Measurements from ENCODE around the gene DMD. TPM values are rescaled to one million over a fixed set of nuclear protein-coding genes. Genes with fewer than 3 reads are reported as not detected.
"Not testable (repeated sequence)": the region's sequence is repeated elsewhere in the genome, so short reads cannot be mapped to it uniquely, and the experiment has no call there.

Gene DMD
- total RNA-seq, 1 donor from 2014 or later, result 9.7 TPM

GRCh38 chrX:31591355-31591754 is 1620.0 kb downstream of the DMD start:
- Mint-ChIP-seq H3K4me1 (no peaks in the 10 kb centered on the region), H3K27me3 (ENCODE audit: low read depth) (no peaks in the 10 kb centered on the region), H3K36me3 (ENCODE audit: low read depth) (peaks cover 2% of the 10 kb centered on the region), H3K4me3 (no peak overlapping the region), H3K9me3 (peaks cover 6% of the 10 kb centered on the region), H3K27ac (ENCODE audit: unreplicated experiment) (no peak overlapping the region)
- no peak for TF ChIP-seq CTCF (conservative IDR thresholded peaks at IDR 0.05)
- DNase-seq (ENCODE audit: low read depth, low spot score), result no peak

GRCh38 chrX:31590581-31591114 is 1620.7 kb downstream of the DMD start:
- Mint-ChIP-seq H3K27me3 (ENCODE audit: low read depth) (no peaks in the 10 kb centered on the region), H3K36me3 (ENCODE audit: low read depth) (peaks cover 2% of the 10 kb centered on the region), H3K4me3 (no peak overlapping the region), H3K4me1 (no peaks in the 10 kb centered on the region), H3K9me3 (peaks cover 6% of the 10 kb centered on the region), H3K27ac (ENCODE audit: unreplicated experiment) (no peak overlapping the region)
- no peak for DNase-seq (ENCODE audit: low read depth, low spot score)
- TF ChIP-seq CTCF (conservative IDR thresholded peaks at IDR 0.05), result no peak

- no peak for TF ChIP-seq CTCF (conservative IDR thresholded peaks at IDR 0.05)
- H3K27me3 Mint-ChIP-seq (ENCODE audit: low read depth), result no peaks in the 10 kb centered on the region
- no peak for DNase-seq (ENCODE audit: low read depth, low spot score)
- H3K4me3 Mint-ChIP-seq, result no peak overlapping the region
- peaks cover 5% of the 10 kb centered on the region for H3K36me3 Mint-ChIP-seq (ENCODE audit: low read depth)
- no peaks in the 10 kb centered on the region for H3K4me1 Mint-ChIP-seq
- peaks cover 9% of the 10 kb centered on the region for H3K9me3 Mint-ChIP-seq
- no peak overlapping the region for H3K27ac Mint-ChIP-seq (ENCODE audit: unreplicated experiment)
Observed at GRCh38 chrX:31589503-31589902, 1621.8 kb downstream of the DMD start.

- peaks cover 12% of the 10 kb centered on the region for H3K9me3 Mint-ChIP-seq
- H3K27me3 Mint-ChIP-seq (ENCODE audit: low read depth), result no peaks in the 10 kb centered on the region
- no peak for TF ChIP-seq CTCF (conservative IDR thresholded peaks at IDR 0.05)
- H3K36me3 Mint-ChIP-seq (ENCODE audit: low read depth), result peaks cover 8% of the 10 kb centered on the region
- no peaks in the 10 kb centered on the region for H3K4me1 Mint-ChIP-seq
- no peak overlapping the region for H3K27ac Mint-ChIP-seq (ENCODE audit: unreplicated experiment)
- no peak overlapping the region for H3K4me3 Mint-ChIP-seq
- no peak for DNase-seq (ENCODE audit: low read depth, low spot score)
Observed at GRCh38 chrX:31588355-31588754, 1623.0 kb downstream of the DMD start.

- H3K27ac Mint-ChIP-seq (ENCODE audit: unreplicated experiment); DNase-seq (ENCODE audit: low read depth, low spot score); H3K36me3 Mint-ChIP-seq (ENCODE audit: low read depth); H3K4me1 Mint-ChIP-seq; H3K4me3 Mint-ChIP-seq; H3K27me3 Mint-ChIP-seq (ENCODE audit: low read depth): not testable (repeated sequence)
- peaks cover 13% of the 10 kb centered on the region for H3K9me3 Mint-ChIP-seq
Observed at GRCh38 chrX:31583892-31584291, 1627.5 kb downstream of the DMD start.

- Mint-ChIP-seq H3K36me3 (ENCODE audit: low read depth) (peaks cover 5% of the 10 kb centered on the region), H3K4me3 (no peak overlapping the region), H3K9me3 (peaks cover 9% of the 10 kb centered on the region), H3K27me3 (ENCODE audit: low read depth) (no peaks in the 10 kb centered on the region), H3K4me1 (no peaks in the 10 kb centered on the region), H3K27ac (ENCODE audit: unreplicated experiment) (no peak overlapping the region)
- TF ChIP-seq CTCF (conservative IDR thresholded peaks at IDR 0.05), result no peak
- no peak for DNase-seq (ENCODE audit: low read depth, low spot score)
Observed at GRCh38 chrX:31580726-31581125, 1630.6 kb downstream of the DMD start.
